K562 (cell line): ENCODE data around the gene IRF2. TPM values are rescaled to one million over a fixed set of nuclear protein-coding genes. Genes with fewer than 3 reads are reported as not detected.

Experiments used
- ATAC-seq: fragments of 200-7000 bp; cut with Tn5 transposase; 3 replicates; pipeline ENCODE4 v1.9.1; 2020; ENCODE audit warnings: moderate library complexity
- BruUV-seq: library from RNA; stranded (reverse); fragments of 400-500 nt; replicated peaks from 2 replicates; lab custom pipeline; 2021; lab: Mats Ljungman, UMichigan
- CTCF ChIA-PET: fragments of 300-600 bp; formaldehyde crosslinking; extraction: SDS; loops from one replicate; lab custom pipeline; 2021; ENCODE audit warnings: low intra/inter-chr PET ratio; lab: Yijun Ruan, JAX
- POLR2A ChIA-PET: fragments of 300-600, 350-650 bp; sonication (Branson Sonifier 250); formaldehyde crosslinking; extraction: SDS; loops from one replicate; lab custom pipeline; 2021; ENCODE audit warnings: antibody characterized with exemption, inconsistent platforms; lab: Yijun Ruan, JAX
- DNase-seq, 4 experiments: peaks; one replicate each; pipeline versions ENCODE4 v3.0.0 to v3.0.0-alpha.2; 2011 to 2018; ENCODE audit warnings: low spot score in 3 of 4, mixed read lengths in 3 of 4; ENCODE audit errors: extremely low read depth in 1 of 4
- FAIRE-seq: peaks from 2 replicates; lab custom pipeline; 2011; peaks lifted over from hg19 to GRCh38; lab: Jason Lieb, UNC
- H2AFZ ChIP-seq: 2 replicates; pipeline ENCODE4 v1.6.0; 2011; ENCODE audit warnings: low read depth, low read length, control low read depth, inconsistent platforms
- H3K27ac ChIP-seq: fragments of 200-600 bp; 3 replicates; pipeline ENCODE4 v1.8.0; 2011; ENCODE audit warnings: low read depth, mild to moderate bottlenecking, control low read depth, inconsistent platforms, low read length, moderate library complexity, mixed read lengths; ENCODE audit errors: extremely low read depth
- H3K27me3 ChIP-seq, 2 experiments: fragments of 300-600 bp in 1 of 2; 2 replicates in 1 of 2; 3 replicates in 1 of 2; pipeline versions ENCODE4 v1.6.0 to v1.8.0; 2011; ENCODE audit warnings: inconsistent platforms in 2 of 2, low read length in 2 of 2, mild to moderate bottlenecking in 1 of 2, mixed read lengths in 1 of 2, moderate library complexity in 1 of 2; ENCODE audit not compliant: control insufficient read depth in 2 of 2, insufficient read depth in 2 of 2
- H3K36me3 ChIP-seq: fragments of 300-600 bp; 3 replicates; pipeline ENCODE4 v1.8.0; 2011; ENCODE audit warnings: mild to moderate bottlenecking, low read length, inconsistent platforms; ENCODE audit not compliant: control insufficient read depth, insufficient read depth
- H3K4me1 ChIP-seq, 2 experiments: fragments of 200-600 bp in 1 of 2; replicated peaks in 1 of 2; 2 replicates in 1 of 2; 3 replicates in 1 of 2; pipeline versions ENCODE4 v1.5.1 to v1.8.0; 2011; ENCODE audit warnings: inconsistent platforms in 2 of 2, low read length in 2 of 2, mild to moderate bottlenecking in 1 of 2, mixed read lengths in 1 of 2, moderate library complexity in 1 of 2; ENCODE audit not compliant: control insufficient read depth in 2 of 2, insufficient read depth in 2 of 2
- H3K4me2 ChIP-seq: 2 replicates; pipeline ENCODE4 v1.6.1; 2011; ENCODE audit warnings: low read length, control low read depth, inconsistent platforms, mixed read lengths; ENCODE audit not compliant: insufficient read depth
- H3K4me3 ChIP-seq: fragments of 200-600 bp; sonication (generic), shearing (Covaris generic); 2 replicates; pipeline ENCODE4 v1.5.1; 2016; ENCODE audit warnings: control low read depth, inconsistent platforms
- H3K79me2 ChIP-seq: fragments of 200-600 bp; 3 replicates; pipeline ENCODE4 v1.8.0; 2011; ENCODE audit warnings: low read length, inconsistent platforms; ENCODE audit not compliant: control insufficient read depth, insufficient read depth
- H3K9ac ChIP-seq, 2 experiments: 2 replicates each; pipeline versions ENCODE4 v1.6.0 to v1.6.1; 2011; ENCODE audit warnings: low read depth in 2 of 2, low read length in 2 of 2, control low read depth in 1 of 2, inconsistent platforms in 1 of 2, mild to moderate bottlenecking in 1 of 2, mixed read lengths in 1 of 2; ENCODE audit not compliant: insufficient read depth in 1 of 2
- H3K9me1 ChIP-seq: one replicate; pipeline ENCODE4 v1.6.0; 2011; ENCODE audit warnings: inconsistent platforms, mild to moderate bottlenecking, low read length, moderate library complexity; ENCODE audit not compliant: control insufficient read depth, insufficient read depth
- H3K9me3 ChIP-seq: replicated peaks from 2 replicates; pipeline ENCODE4 v1.5.1; 2011; ENCODE audit warnings: low read depth, low read length, inconsistent platforms; ENCODE audit not compliant: control insufficient read depth, insufficient read depth
- H4K20me1 ChIP-seq: replicated peaks from 2 replicates; pipeline ENCODE4 v1.6.1; 2011; ENCODE audit warnings: low read length, inconsistent platforms, mixed read lengths; ENCODE audit not compliant: control insufficient read depth, insufficient read depth
- CCNT2 ChIP-seq: IDR thresholded peaks from 2 replicates; pipeline ENCODE4 v1.6.1; 2011; ENCODE audit warnings: borderline replicate concordance, low read depth, mild to moderate bottlenecking, moderate library complexity, mixed read lengths, low read length; ENCODE audit not compliant: insufficient read length; ENCODE audit errors: extremely low read depth
- CREB1 ChIP-seq, 2 experiments: sonication (generic) in 1 of 2; formaldehyde crosslinking in 1 of 2; IDR thresholded peaks; 2 replicates each; pipeline versions ENCODE4 v1.6.1 to v1.8.0; 2012 to 2022; ENCODE audit warnings: inconsistent platforms in 1 of 2, mild to moderate bottlenecking in 1 of 2, missing genetic modification reagents in 1 of 2, moderate library complexity in 1 of 2
- CTCF ChIP-seq, 3 experiments: IDR thresholded peaks in 2 of 3; conservative IDR thresholded peaks in 1 of 3; 2 replicates each; pipeline ENCODE4 v1.5.1; 2011 to 2012; ENCODE audit warnings: low read length in 3 of 3, mild to moderate bottlenecking in 3 of 3, control low read depth in 2 of 3, improper control_type of control experiment in 1 of 3, inconsistent platforms in 1 of 3, low read depth in 1 of 3, mixed read lengths in 1 of 3, moderate library complexity in 1 of 3; ENCODE audit not compliant: insufficient read depth in 2 of 3
- GTF2A2 ChIP-seq: IDR thresholded peaks from 2 replicates; pipeline ENCODE4 v1.6.1; 2016; ENCODE audit warnings: mild to moderate bottlenecking, missing genetic modification characterization, missing compliant biosample characterization
- POLR2AphosphoS5 ChIP-seq: IDR thresholded peaks from 2 replicates; pipeline ENCODE4 v1.6.1; 2011; ENCODE audit warnings: mild to moderate bottlenecking, low read depth, low read length, moderate library complexity; ENCODE audit not compliant: control insufficient read depth, insufficient read depth
- SMARCB1 ChIP-seq: IDR thresholded peaks from 2 replicates; pipeline ENCODE4 v1.6.1; 2011; ENCODE audit warnings: improper control_type of control experiment, low read depth; ENCODE audit not compliant: insufficient read length
- ZNF124 ChIP-seq: sonication (generic); formaldehyde crosslinking; IDR thresholded peaks from 2 replicates; pipeline ENCODE4 v1.8.1; 2022; ENCODE audit warnings: missing genetic modification reagents
- ZNF431 ChIP-seq: sonication (generic); formaldehyde crosslinking; IDR thresholded peaks from 2 replicates; pipeline ENCODE4 v1.8.0; 2022; ENCODE audit warnings: mild to moderate bottlenecking, missing genetic modification reagents
- whole genome bisulfite sequencing: fragments of 100-300 bp; shearing (Covaris generic); methylation state at CpG from one replicate; pipeline ENCODE4 v1.1.6; 2016; ENCODE audit warnings: low coverage, mixed read lengths; ENCODE audit not compliant: insufficient coverage; ENCODE audit errors: missing lambda C conversion rate; 5-methylcytosine and 5-hydroxymethylcytosine counted together
- in situ Hi-C: fragments of 300-500 bp; cut with MboI; formaldehyde crosslinking; loops from 4 replicates; pipeline ENCODE4 v1.15.0; 2018; ENCODE audit warnings: inconsistent platforms, mixed read lengths
- intact Hi-C: fragments of 100-400 bp; cut with micrococcal nuclease; formaldehyde crosslinking; loops from 2 replicates; pipeline ENCODE4 v1.14.2; 2022
- polyA plus RNA-seq, 8 experiments: library from polyadenylated mRNA; depleted of rRNA in 4 of 8; stranded (reverse) in 5 of 8; unstranded in 3 of 8; fragments of >200 nt; fragmentation: Nextera tagmentation in 2 of 8; fragmentation: Illumina TruSeq in 1 of 8; extraction: Ambion mirVana in 2 of 8; extraction: Trizol in 1 of 8; gene quantifications; 2 replicates each; pipeline versions ENCODE4 v1.2.1 to v1.2.3, GENCODE V29; 2011 to 2014; ENCODE audit warnings: inconsistent platforms in 1 of 8, missing spikeins in 1 of 8
- total RNA-seq, 7 experiments: library from RNA; depleted of rRNA in 6 of 7; stranded (reverse); fragments of >200 nt in 6 of 7; fragmentation: Illumina TruSeq in 2 of 7; extraction: Trizol in 2 of 7; gene quantifications; 2 replicates each; pipeline versions ENCODE4 v1.2.1 to v1.2.3, GENCODE V29; 2011 to 2021; ENCODE audit warnings: low replicate concordance in 1 of 7
- TF ChIP-seq, protein P1 (sequence below): fragments of 450-650 bp; IDR thresholded peaks from 2 replicates; pipeline ENCODE4 v1.6.1; 2016
- TF ChIP-seq, protein P2 (sequence below): sonication (generic); formaldehyde crosslinking; IDR thresholded peaks from 2 replicates; pipeline ENCODE4 v1.8.1; 2023; ENCODE audit warnings: mild to moderate bottlenecking, missing genetic modification reagents
- TF ChIP-seq, protein P3 (sequence below): fragments of 450-650 bp; formaldehyde crosslinking; IDR thresholded peaks from 2 replicates; pipeline ENCODE4 v1.4.0; 2020; ENCODE audit warnings: mild to moderate bottlenecking, moderate library complexity

The IRF2 gene
- total and polyA plus RNA-seq, 9 of the 15 experiments (the other 6 are each of a cell fraction or from before 2014, with no cell fraction given), result 7.1 to 17.1 (median 11.3) TPM

GRCh38 chr4:184376923-184377322 lies 97.4 kb downstream of the IRF2 start:
- Histone ChIP-seq H3K4me3 (no peak overlapping the region), H3K9ac (no peak overlapping the region), H3K4me1 (no peaks in the 10 kb centered on the region; a peak in 1 of 5 replicates), H3K27me3 (no peaks in the 10 kb centered on the region), H3K9me1 (no peaks in the 10 kb centered on the region), H3K4me2 (no peak overlapping the region), H3K9me3 (no peaks in the 10 kb centered on the region), H2AFZ (no peak overlapping the region), H3K79me2 (no peaks in the 10 kb centered on the region), H4K20me1 (no peaks in the 10 kb centered on the region), H3K27ac (no peak overlapping the region), H3K36me3 (no peaks in the 10 kb centered on the region)
- no TSS peak for BruUV-seq
- no peak for DNase-seq
- intact Hi-C loops (no loop called here), in situ Hi-C loops (no loop called here)
- 12% methylated on average over 1 of the region's 1 CpG for WGBS
- ChIA-PET CTCF (no interaction called here), POLR2A (interaction anchor here (0.6 to 1.3 kb wide), 2 partner anchors 17 to 25 kb away, joined by 3 read pairs; no protein-coding TSS in a partner anchor)
- no peak for ATAC-seq
- no peak for FAIRE-seq
- TF ChIP-seq POLR2AphosphoS5 (no peak), ZNF431 (CRISPR knock-in tag) (no peak), CCNT2 (no peak), CTCF (IDR thresholded peaks at IDR 0.05 in 2 of 3, conservative IDR thresholded peaks at IDR 0.05 in 1 of 3; ENCODE audit: insufficient read depth in 2 of 3, low read depth in 1 of 3, low read length in 3 of 3) (no peak), SMARCB1 (no peak), CREB1 (IDR thresholded peaks at IDR 0.05) (no peak), CREB1 (CRISPR knock-in tag; IDR thresholded peaks at IDR 0.05) (no peak), ZNF124 (CRISPR knock-in tag) (no peak), GTF2A2 (no peak)
- TF ChIP-seq, protein P1, sequence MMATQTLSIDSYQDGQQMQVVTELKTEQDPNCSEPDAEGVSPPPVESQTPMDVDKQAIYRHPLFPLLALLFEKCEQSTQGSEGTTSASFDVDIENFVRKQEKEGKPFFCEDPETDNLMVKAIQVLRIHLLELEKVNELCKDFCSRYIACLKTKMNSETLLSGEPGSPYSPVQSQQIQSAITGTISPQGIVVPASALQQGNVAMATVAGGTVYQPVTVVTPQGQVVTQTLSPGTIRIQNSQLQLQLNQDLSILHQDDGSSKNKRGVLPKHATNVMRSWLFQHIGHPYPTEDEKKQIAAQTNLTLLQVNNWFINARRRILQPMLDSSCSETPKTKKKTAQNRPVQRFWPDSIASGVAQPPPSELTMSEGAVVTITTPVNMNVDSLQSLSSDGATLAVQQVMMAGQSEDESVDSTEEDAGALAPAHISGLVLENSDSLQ, result no peak
- TF ChIP-seq, protein P2, sequence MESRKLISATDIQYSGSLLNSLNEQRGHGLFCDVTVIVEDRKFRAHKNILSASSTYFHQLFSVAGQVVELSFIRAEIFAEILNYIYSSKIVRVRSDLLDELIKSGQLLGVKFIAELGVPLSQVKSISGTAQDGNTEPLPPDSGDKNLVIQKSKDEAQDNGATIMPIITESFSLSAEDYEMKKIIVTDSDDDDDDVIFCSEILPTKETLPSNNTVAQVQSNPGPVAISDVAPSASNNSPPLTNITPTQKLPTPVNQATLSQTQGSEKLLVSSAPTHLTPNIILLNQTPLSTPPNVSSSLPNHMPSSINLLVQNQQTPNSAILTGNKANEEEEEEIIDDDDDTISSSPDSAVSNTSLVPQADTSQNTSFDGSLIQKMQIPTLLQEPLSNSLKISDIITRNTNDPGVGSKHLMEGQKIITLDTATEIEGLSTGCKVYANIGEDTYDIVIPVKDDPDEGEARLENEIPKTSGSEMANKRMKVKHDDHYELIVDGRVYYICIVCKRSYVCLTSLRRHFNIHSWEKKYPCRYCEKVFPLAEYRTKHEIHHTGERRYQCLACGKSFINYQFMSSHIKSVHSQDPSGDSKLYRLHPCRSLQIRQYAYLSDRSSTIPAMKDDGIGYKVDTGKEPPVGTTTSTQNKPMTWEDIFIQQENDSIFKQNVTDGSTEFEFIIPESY (CRISPR knock-in tag), result no peak
- TF ChIP-seq, protein P3, sequence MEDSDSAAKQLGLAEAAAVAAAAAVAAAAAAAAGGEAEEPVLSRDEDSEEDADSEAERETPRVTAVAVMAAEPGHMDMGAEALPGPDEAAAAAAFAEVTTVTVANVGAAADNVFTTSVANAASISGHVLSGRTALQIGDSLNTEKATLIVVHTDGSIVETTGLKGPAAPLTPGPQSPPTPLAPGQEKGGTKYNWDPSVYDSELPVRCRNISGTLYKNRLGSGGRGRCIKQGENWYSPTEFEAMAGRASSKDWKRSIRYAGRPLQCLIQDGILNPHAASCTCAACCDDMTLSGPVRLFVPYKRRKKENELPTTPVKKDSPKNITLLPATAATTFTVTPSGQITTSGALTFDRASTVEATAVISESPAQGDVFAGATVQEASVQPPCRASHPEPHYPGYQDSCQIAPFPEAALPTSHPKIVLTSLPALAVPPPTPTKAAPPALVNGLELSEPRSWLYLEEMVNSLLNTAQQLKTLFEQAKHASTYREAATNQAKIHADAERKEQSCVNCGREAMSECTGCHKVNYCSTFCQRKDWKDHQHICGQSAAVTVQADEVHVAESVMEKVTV (CRISPR knock-in tag), result no peak
